Endothelial cell of umbilical vein (primary cell): Measurements from ENCODE around the gene CACNA1C. TPM values are rescaled to one million over a fixed set of nuclear protein-coding genes. Genes with fewer than 3 reads are reported as not detected.

Experiments
- BruUV-seq: library from RNA; stranded (reverse); fragments of 400-500 nt; replicated peaks from 2 replicates; lab custom pipeline; 2021; lab: Mats Ljungman, UMichigan
- CTCF ChIA-PET: fragments of 300-600, 350-600 bp; sonication (Branson Sonifier 250); formaldehyde crosslinking; loops from one replicate; lab custom pipeline; 2021; ENCODE audit warnings: antibody characterized with exemption, inconsistent platforms; lab: Charles Lee
- POLR2A ChIA-PET: fragments of 300-600, 350-600 bp; sonication (Branson Sonifier 250); formaldehyde crosslinking; loops from one replicate; lab custom pipeline; 2021; ENCODE audit warnings: antibody characterized with exemption, inconsistent platforms; lab: Charles Lee
- DNase-seq: peaks from one replicate; pipeline ENCODE4 v3.0.0-alpha.2; 2011; ENCODE audit warnings: low read depth, low spot score
- FAIRE-seq: peaks from 2 replicates; lab custom pipeline; 2011; peaks lifted over from hg19 to GRCh38; lab: Jason Lieb, UNC
- H2AFZ ChIP-seq: 2 replicates; pipeline ENCODE4 v1.6.0; 2012; ENCODE audit warnings: low read depth, low read length, control low read depth, inconsistent platforms
- H3K27ac ChIP-seq: 2 replicates; pipeline ENCODE4 v1.5.1; 2011; ENCODE audit warnings: low read depth, mild to moderate bottlenecking, control low read depth, low read length, moderate library complexity; ENCODE audit not compliant: insufficient read depth
- H3K27me3 ChIP-seq, 2 experiments: 2 replicates each; pipeline versions ENCODE4 v1.6.0 to v1.6.1; 2011; ENCODE audit warnings: low read length in 2 of 2, mixed read lengths in 1 of 2; ENCODE audit not compliant: control insufficient read depth in 2 of 2, insufficient read depth in 2 of 2
- H3K36me3 ChIP-seq, 2 experiments: 2 replicates in 1 of 2; 3 replicates in 1 of 2; pipeline ENCODE4 v1.5.1; 2011; ENCODE audit warnings: low read length in 2 of 2, mild to moderate bottlenecking in 1 of 2, moderate library complexity in 1 of 2; ENCODE audit not compliant: control insufficient read depth in 2 of 2, insufficient read depth in 2 of 2; ENCODE audit errors: extremely low read depth in 1 of 2
- H3K4me1 ChIP-seq: 3 replicates; pipeline ENCODE4 v1.5.1; 2011; ENCODE audit warnings: mild to moderate bottlenecking, low read length; ENCODE audit not compliant: control insufficient read depth, insufficient read depth; ENCODE audit errors: extremely low read depth
- H3K4me2 ChIP-seq: 2 replicates; pipeline ENCODE4 v1.6.1; 2011; ENCODE audit warnings: low read length, control low read depth, mixed read lengths; ENCODE audit not compliant: insufficient read depth
- H3K4me3 ChIP-seq, 3 experiments: fragments of 200-600 bp in 1 of 3; sonication (generic), shearing (Covaris generic) in 1 of 3; replicated peaks in 1 of 3; 2 replicates each; pipeline ENCODE4 v1.5.1; 2011 to 2016; ENCODE audit warnings: control low read depth in 3 of 3, low read length in 3 of 3, mild to moderate bottlenecking in 2 of 3, inconsistent platforms in 1 of 3, low read depth in 1 of 3, moderate library complexity in 1 of 3; ENCODE audit not compliant: insufficient read depth in 1 of 3
- H3K79me2 ChIP-seq: 2 replicates; pipeline ENCODE4 v1.6.0; 2012; ENCODE audit warnings: low read length, inconsistent platforms; ENCODE audit not compliant: control insufficient read depth, insufficient read depth
- H3K9ac ChIP-seq: replicated peaks from 2 replicates; pipeline ENCODE3; 2011; ENCODE audit warnings: low read length, control low read depth; ENCODE audit not compliant: insufficient read depth; ENCODE audit errors: extremely low read depth
- H3K9me1 ChIP-seq: replicated peaks from 3 replicates; pipeline ENCODE4 v1.6.0; 2011; ENCODE audit warnings: mild to moderate bottlenecking, low read length; ENCODE audit not compliant: control insufficient read depth, insufficient read depth; ENCODE audit errors: extremely low read depth
- H3K9me3 ChIP-seq: replicated peaks from 2 replicates; pipeline ENCODE4 v1.5.1; 2012; ENCODE audit warnings: low read length, inconsistent platforms; ENCODE audit not compliant: control insufficient read depth, insufficient read depth
- H4K20me1 ChIP-seq: replicated peaks from 2 replicates; pipeline ENCODE3; 2011; ENCODE audit warnings: mild to moderate bottlenecking, low read length; ENCODE audit not compliant: control insufficient read depth, insufficient read depth; ENCODE audit errors: extremely low read depth
- CTCF ChIP-seq, 2 donors: IDR thresholded peaks; 1 replicate in 1 of 2; 2 replicates in 1 of 2; pipeline ENCODE4 v1.5.1; 2011; ENCODE audit warnings: low read length in 2 of 2, mild to moderate bottlenecking in 2 of 2, moderate library complexity in 2 of 2, control low read depth in 1 of 2, inconsistent platforms in 1 of 2, low read depth in 1 of 2; ENCODE audit not compliant: insufficient read depth in 1 of 2; ENCODE audit errors: extremely low read depth in 1 of 2
- EZH2 ChIP-seq: IDR thresholded peaks from 2 replicates; pipeline ENCODE4 v1.6.1; 2012; ENCODE audit warnings: borderline replicate concordance, low read depth, mild to moderate bottlenecking, moderate library complexity, low read length, inconsistent platforms; ENCODE audit not compliant: severe bottlenecking
- FOS ChIP-seq: IDR thresholded peaks from 2 replicates; pipeline ENCODE4 v1.6.1; 2011; ENCODE audit warnings: mild to moderate bottlenecking, low read length, moderate library complexity, borderline replicate concordance; ENCODE audit not compliant: insufficient read depth
- GATA2 ChIP-seq: IDR thresholded peaks from 2 replicates; pipeline ENCODE4 v1.7.0; 2011; ENCODE audit warnings: low read depth, mild to moderate bottlenecking, moderate library complexity, mixed read lengths, low read length; ENCODE audit not compliant: insufficient read length, insufficient read depth
- JUN ChIP-seq: IDR thresholded peaks from 2 replicates; pipeline ENCODE4 v1.6.1; 2011; ENCODE audit warnings: borderline replicate concordance, low read depth; ENCODE audit not compliant: insufficient read length, insufficient read depth
- MAX ChIP-seq: IDR thresholded peaks from 2 replicates; pipeline ENCODE4 v1.6.1; 2011; ENCODE audit not compliant: insufficient read depth, insufficient read length
- MYC ChIP-seq: IDR thresholded peaks from one replicate; pipeline ENCODE4 v1.6.1; 2011; ENCODE audit warnings: mild to moderate bottlenecking, low read depth, low read length
- POLR2A ChIP-seq: IDR thresholded peaks from 2 replicates; pipeline ENCODE4 v1.6.1; 2012; ENCODE audit warnings: low read depth, mild to moderate bottlenecking, control low read depth, low read length
- POLR2AphosphoS5 ChIP-seq: IDR thresholded peaks from 2 replicates; pipeline ENCODE4 v1.6.1; 2012; ENCODE audit warnings: low read depth, mild to moderate bottlenecking, control low read depth, low read length, moderate library complexity; ENCODE audit not compliant: insufficient read depth
- dilution Hi-C: fragments of 300-500 bp; cut with MboI; formaldehyde crosslinking; loops from one replicate; pipeline ENCODE4 v1.15.0; 2019; ENCODE audit warnings: low sequenced_read_pairs; ENCODE audit not compliant: extremely low pct_ligation_motif_present
- intact Hi-C: fragments of 100-400 bp; cut with micrococcal nuclease; formaldehyde crosslinking; loops from one replicate; pipeline ENCODE4 v1.10.0; 2022
- polyA plus RNA-seq, 4 experiments: library from polyadenylated mRNA; depleted of rRNA in 3 of 4; stranded (reverse) in 3 of 4; unstranded in 1 of 4; fragments of >200 nt; gene quantifications; 2 replicates each; pipeline versions ENCODE4 v1.2.1 to v1.2.3, GENCODE V29; 2011 to 2012; ENCODE audit warnings: missing spikeins in 1 of 4
- total RNA-seq: library from RNA; stranded (reverse); gene quantifications from 2 replicates; pipeline ENCODE4 v1.2.3, GENCODE V29; 2021

Gene CACNA1C
- total and polyA plus RNA-seq, 2 donors (not counting 3 experiments of a cell fraction or from before 2014, with no cell fraction given): not detected

- no TSS peak for BruUV-seq
- no peaks in the 10 kb centered on the region for H3K9me1 ChIP-seq
- TF ChIP-seq POLR2AphosphoS5: no peak
- TF ChIP-seq MAX: no peak
- TF ChIP-seq CTCF (IDR thresholded peaks at IDR 0.05; ENCODE audit: extremely low read depth in 1 of 2, insufficient read depth in 1 of 2, low read depth in 1 of 2, low read length in 2 of 2): no peak
- no peak for TF ChIP-seq EZH2
- TF ChIP-seq FOS: no peak
- no peak for TF ChIP-seq POLR2A
- no peak for TF ChIP-seq JUN
- TF ChIP-seq MYC: no peak
- no peak for TF ChIP-seq GATA2
- FAIRE-seq (no peak), DNase-seq (no peak)
- no peaks in the 10 kb centered on the region for H3K9me3 ChIP-seq
- no peaks in the 10 kb centered on the region for H3K27me3 ChIP-seq
- no peak overlapping the region for H2AFZ ChIP-seq
- no peaks in the 10 kb centered on the region for H3K4me1 ChIP-seq
- no peak overlapping the region for H3K4me2 ChIP-seq
- CTCF ChIA-PET: no interaction called here
- no peak overlapping the region for H3K4me3 ChIP-seq
- no peak overlapping the region for H3K27ac ChIP-seq
- dilution Hi-C loops: no loop called here
- no peaks in the 10 kb centered on the region for H3K36me3 ChIP-seq
- H3K9ac ChIP-seq: no peak overlapping the region
- POLR2A ChIA-PET: no interaction called here
- no peaks in the 10 kb centered on the region for H3K79me2 ChIP-seq
- intact Hi-C loops: no loop called here
- no peaks in the 10 kb centered on the region for H4K20me1 ChIP-seq
These were observed 494.7 kb downstream of the CACNA1C start for GRCh38 chr12:2547273-2548044.
